Smooth muscle cell (in vitro differentiated cells): Measurements from ENCODE around the gene CDH23. TPM values are rescaled to one million over a fixed set of nuclear protein-coding genes. Genes with fewer than 3 reads are reported as not detected.

ENCODE experiments used
- DNase-seq: peaks from one replicate; lab custom pipeline; 2025; ENCODE audit not compliant: unreplicated experiment; lab: John Stamatoyannopoulos, UW
- H2AFZ ChIP-seq: fragments of 200-600 bp; sonication (generic); 2 replicates; pipeline ENCODE4 v1.6.0; 2016; ENCODE audit warnings: antibody characterized with exemption, low read depth, mild to moderate bottlenecking
- H3F3A ChIP-seq: fragments of 200-600 bp; sonication (generic); 2 replicates; pipeline ENCODE4 v1.6.0; 2017; ENCODE audit warnings: antibody characterized with exemption, low read depth
- H3K27ac ChIP-seq: fragments of 200-600 bp; sonication (generic); 2 replicates; pipeline ENCODE4 v1.5.1; 2016; ENCODE audit warnings: low read depth, mild to moderate bottlenecking
- H3K27me3 ChIP-seq: fragments of 200-600 bp; sonication (generic); 2 replicates; pipeline ENCODE4 v1.6.1; 2016; ENCODE audit warnings: low read depth, mild to moderate bottlenecking
- H3K36me3 ChIP-seq: fragments of 200-600 bp; sonication (generic); 2 replicates; pipeline ENCODE4 v1.5.1; 2016; ENCODE audit warnings: low read depth
- H3K4me1 ChIP-seq: fragments of 200-600 bp; sonication (generic); 2 replicates; pipeline ENCODE4 v1.5.1; 2016; ENCODE audit warnings: low read depth
- H3K4me2 ChIP-seq: fragments of 200-600 bp; sonication (generic); 2 replicates; pipeline ENCODE4 v1.6.0; 2016; ENCODE audit warnings: mild to moderate bottlenecking
- H3K4me3 ChIP-seq: fragments of 200-600 bp; sonication (generic); 2 replicates; pipeline ENCODE4 v1.5.1; 2016; ENCODE audit warnings: mild to moderate bottlenecking
- H3K79me2 ChIP-seq: fragments of 200-600 bp; sonication (generic); 2 replicates; pipeline ENCODE4 v1.6.0; 2016; ENCODE audit warnings: low read depth, mild to moderate bottlenecking
- H3K9ac ChIP-seq: fragments of 200-600 bp; sonication (generic); 2 replicates; pipeline ENCODE4 v1.6.0; 2016; ENCODE audit warnings: low read depth
- H3K9me3 ChIP-seq: fragments of 200-600 bp; sonication (generic); replicated peaks from 2 replicates; pipeline ENCODE4 v1.5.1; 2016; ENCODE audit warnings: low read depth
- H4K20me1 ChIP-seq: fragments of 200-600 bp; sonication (generic); 2 replicates; pipeline ENCODE4 v1.6.0; 2016; ENCODE audit warnings: low read depth
- WGBS: methylation state at CpG from one replicate; pipeline ENCODE4 v1.1.7; 2016; ENCODE audit warnings: low lambda C conversion rate; 5-methylcytosine and 5-hydroxymethylcytosine counted together
- polyA plus RNA-seq: library from polyadenylated mRNA; unstranded; fragments of >200 nt; fragmentation: Nextera tagmentation; extraction: Ambion mirVana; gene quantifications from 2 replicates; pipeline ENCODE4 v1.2.1, GENCODE V29; 2016
- total RNA-seq: library from RNA; depleted of rRNA; stranded (reverse); fragments of >200 nt; gene quantifications from 2 replicates; pipeline ENCODE4 v1.2.3, GENCODE V29; 2014
- TF ChIP-seq, protein P1 (sequence below): fragments of 200-600 bp; sonication (generic); IDR thresholded peaks from 2 replicates; pipeline ENCODE4 v1.5.1; 2017; ENCODE audit warnings: borderline replicate concordance, mild to moderate bottlenecking, antibody characterized with exemption; ENCODE audit not compliant: insufficient read depth, poor library complexity, severe bottlenecking

The CDH23 gene
- total and polyA plus RNA-seq, 2 experiments from 2014 or later: 0.99 to 2.5 TPM

DNA sequence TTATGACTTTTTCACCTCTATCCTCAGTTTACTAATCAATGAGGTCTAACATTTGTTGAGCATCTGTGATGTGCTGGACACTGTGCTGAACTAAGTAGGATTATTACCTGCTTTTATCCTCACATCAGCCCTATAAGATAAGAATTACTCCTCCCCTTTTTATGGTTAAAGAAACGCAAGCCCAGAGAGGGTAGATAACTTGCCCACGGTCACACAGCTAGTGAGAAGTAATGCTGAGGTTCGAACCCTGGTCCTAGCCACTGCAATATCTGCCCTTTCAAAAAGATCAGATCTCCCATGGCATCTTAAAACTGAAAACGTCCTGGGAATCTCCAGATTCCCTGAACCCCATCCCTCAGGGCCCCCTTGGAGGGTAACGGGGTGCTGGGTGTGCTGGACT lies 204.6 kb downstream of the CDH23 start:
- Histone ChIP-seq H3F3A (peaks cover 7% of the 10 kb centered on the region), H3K27me3 (no peaks in the 10 kb centered on the region), H3K4me1 (peaks cover 25% of the 10 kb centered on the region), H3K27ac (peak overlapping the region; percentile 68), H2AFZ (no peak overlapping the region), H4K20me1 (no peaks in the 10 kb centered on the region), H3K79me2 (no peaks in the 10 kb centered on the region), H3K4me2 (peak overlapping the region; percentile 44), H3K9ac (no peak overlapping the region), H3K9me3 (no peaks in the 10 kb centered on the region), H3K36me3 (no peaks in the 10 kb centered on the region), H3K4me3 (no peak overlapping the region)
- 79% methylated on average over 5 of the region's 5 CpGs for whole genome bisulfite sequencing
- no peak for DNase-seq
- TF ChIP-seq, protein P1, sequence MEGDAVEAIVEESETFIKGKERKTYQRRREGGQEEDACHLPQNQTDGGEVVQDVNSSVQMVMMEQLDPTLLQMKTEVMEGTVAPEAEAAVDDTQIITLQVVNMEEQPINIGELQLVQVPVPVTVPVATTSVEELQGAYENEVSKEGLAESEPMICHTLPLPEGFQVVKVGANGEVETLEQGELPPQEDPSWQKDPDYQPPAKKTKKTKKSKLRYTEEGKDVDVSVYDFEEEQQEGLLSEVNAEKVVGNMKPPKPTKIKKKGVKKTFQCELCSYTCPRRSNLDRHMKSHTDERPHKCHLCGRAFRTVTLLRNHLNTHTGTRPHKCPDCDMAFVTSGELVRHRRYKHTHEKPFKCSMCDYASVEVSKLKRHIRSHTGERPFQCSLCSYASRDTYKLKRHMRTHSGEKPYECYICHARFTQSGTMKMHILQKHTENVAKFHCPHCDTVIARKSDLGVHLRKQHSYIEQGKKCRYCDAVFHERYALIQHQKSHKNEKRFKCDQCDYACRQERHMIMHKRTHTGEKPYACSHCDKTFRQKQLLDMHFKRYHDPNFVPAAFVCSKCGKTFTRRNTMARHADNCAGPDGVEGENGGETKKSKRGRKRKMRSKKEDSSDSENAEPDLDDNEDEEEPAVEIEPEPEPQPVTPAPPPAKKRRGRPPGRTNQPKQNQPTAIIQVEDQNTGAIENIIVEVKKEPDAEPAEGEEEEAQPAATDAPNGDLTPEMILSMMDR: no peak

GRCh38 chr10:71603150-71603549 lies 206.4 kb downstream of the CDH23 start:
- Histone ChIP-seq H2AFZ (no peak overlapping the region), H3K36me3 (no peaks in the 10 kb centered on the region), H3K27ac (no peak overlapping the region), H3K9me3 (no peaks in the 10 kb centered on the region), H3K4me2 (no peak overlapping the region), H3K27me3 (no peaks in the 10 kb centered on the region), H3K9ac (no peak overlapping the region), H4K20me1 (no peaks in the 10 kb centered on the region), H3K79me2 (no peaks in the 10 kb centered on the region), H3F3A (peaks cover 7% of the 10 kb centered on the region), H3K4me3 (no peak overlapping the region), H3K4me1 (peaks cover 23% of the 10 kb centered on the region)
- DNase-seq: no peak
- TF ChIP-seq, protein P1: no peak
- WGBS: 54% methylated on average over 7 of the region's 7 CpGs

DNA sequence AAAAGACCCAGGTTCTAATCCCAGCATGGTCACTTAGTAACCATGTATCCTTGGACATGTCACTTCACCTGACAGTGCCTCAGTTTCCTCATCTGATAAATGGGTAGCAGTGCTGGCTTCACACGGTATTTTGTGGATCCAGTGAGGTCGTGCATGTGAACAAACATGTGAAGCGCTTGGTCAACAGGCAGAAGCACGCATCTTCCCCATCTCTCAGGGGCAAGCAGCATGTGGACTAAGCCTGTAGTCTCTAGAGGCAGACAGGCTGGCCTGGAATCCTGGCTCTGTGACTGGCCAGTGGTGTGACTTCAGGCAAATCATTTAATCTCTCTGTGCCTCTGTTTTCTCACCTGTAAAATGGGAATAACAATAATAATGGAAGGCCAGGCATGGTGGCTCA lies 207.0 kb downstream of the CDH23 start:
- H3K9me3 ChIP-seq: no peaks in the 10 kb centered on the region
- H3K9ac ChIP-seq: no peak overlapping the region
- no peak overlapping the region for H3K27ac ChIP-seq
- H3K4me1 ChIP-seq: peaks cover 24% of the 10 kb centered on the region
- no peaks in the 10 kb centered on the region for H4K20me1 ChIP-seq
- H3K4me2 ChIP-seq: no peak overlapping the region
- H3K27me3 ChIP-seq: no peaks in the 10 kb centered on the region
- WGBS: 91% methylated on average over 4 of the region's 4 CpGs
- H2AFZ ChIP-seq: no peak overlapping the region
- no peak overlapping the region for H3K4me3 ChIP-seq
- TF ChIP-seq, protein P1: no peak
- H3K36me3 ChIP-seq: no peaks in the 10 kb centered on the region
- H3K79me2 ChIP-seq: no peaks in the 10 kb centered on the region
- H3F3A ChIP-seq: peaks cover 7% of the 10 kb centered on the region
- DNase-seq: no peak

DNA sequence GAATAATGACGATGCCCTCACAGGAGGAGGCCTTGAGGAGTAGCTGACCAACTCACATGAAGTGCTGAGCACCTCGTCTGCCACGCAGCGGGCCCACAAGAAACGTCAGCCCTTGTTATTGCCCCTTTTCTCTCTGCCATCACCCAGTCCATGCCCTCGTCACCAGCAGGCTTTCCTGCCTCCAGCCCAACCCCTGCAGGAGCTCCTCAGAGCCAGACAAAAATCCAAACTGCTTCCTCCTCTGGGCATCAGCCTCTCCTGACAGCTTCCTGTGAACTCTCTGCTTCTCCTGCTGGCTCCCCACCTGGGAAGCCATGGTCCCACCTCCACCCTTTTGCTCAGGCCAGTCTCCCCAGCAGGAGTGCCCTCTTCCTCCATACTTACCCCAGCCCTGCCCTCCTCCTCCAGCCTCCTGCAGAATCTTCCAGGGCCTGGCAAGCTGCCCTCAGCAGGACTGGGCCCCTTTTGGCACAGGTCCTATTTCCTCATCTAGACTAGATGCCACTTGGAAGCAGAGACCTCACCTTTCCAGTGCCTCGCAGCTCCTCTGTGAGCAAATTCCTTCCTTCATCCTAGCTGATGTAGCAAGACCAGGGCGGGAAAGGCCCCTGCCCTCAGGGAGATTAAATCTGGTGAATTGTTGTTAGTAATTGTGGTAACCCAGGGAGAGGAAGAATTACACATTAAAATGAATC lies 207.8 kb downstream of the CDH23 start:
- H3K27me3 ChIP-seq: no peaks in the 10 kb centered on the region
- H4K20me1 ChIP-seq: no peaks in the 10 kb centered on the region
- H3K9ac ChIP-seq: no peak overlapping the region
- H3K4me3 ChIP-seq: no peak overlapping the region
- no peak overlapping the region for H2AFZ ChIP-seq
- H3F3A ChIP-seq: peaks cover 2% of the 10 kb centered on the region
- H3K4me1 ChIP-seq: peaks cover 26% of the 10 kb centered on the region
- no peaks in the 10 kb centered on the region for H3K79me2 ChIP-seq
- 88% methylated on average over 7 of the region's 8 CpGs for WGBS
- no peaks in the 10 kb centered on the region for H3K9me3 ChIP-seq
- no peaks in the 10 kb centered on the region for H3K36me3 ChIP-seq
- no peak overlapping the region for H3K4me2 ChIP-seq
- no peak for DNase-seq
- H3K27ac ChIP-seq: no peak overlapping the region
- TF ChIP-seq, protein P1: no peak
